ENCODE data around the gene BTNL3. TPM values are rescaled to one million over a fixed set of nuclear protein-coding genes. Genes with fewer than 3 reads are reported as not detected.
A peak's percentile ranks its signal among the peaks of the same experiment; 100 is the strongest.

Gene BTNL3
- polyA plus RNA-seq, 10 donors, result 0.09 TPM; not detected in 9

- no peak for DNase-seq
These were observed 59.3 kb downstream of the BTNL3 start for GRCh38 chr5:181047921-181048320.

GRCh38 chr5:181050016-181050415 lies 61.4 kb downstream of the BTNL3 start:
- no peak for DNase-seq

- DNase-seq, result no peak
These were observed 63.4 kb downstream of the BTNL3 start for GRCh38 chr5:181051841-181052671.

DNA sequence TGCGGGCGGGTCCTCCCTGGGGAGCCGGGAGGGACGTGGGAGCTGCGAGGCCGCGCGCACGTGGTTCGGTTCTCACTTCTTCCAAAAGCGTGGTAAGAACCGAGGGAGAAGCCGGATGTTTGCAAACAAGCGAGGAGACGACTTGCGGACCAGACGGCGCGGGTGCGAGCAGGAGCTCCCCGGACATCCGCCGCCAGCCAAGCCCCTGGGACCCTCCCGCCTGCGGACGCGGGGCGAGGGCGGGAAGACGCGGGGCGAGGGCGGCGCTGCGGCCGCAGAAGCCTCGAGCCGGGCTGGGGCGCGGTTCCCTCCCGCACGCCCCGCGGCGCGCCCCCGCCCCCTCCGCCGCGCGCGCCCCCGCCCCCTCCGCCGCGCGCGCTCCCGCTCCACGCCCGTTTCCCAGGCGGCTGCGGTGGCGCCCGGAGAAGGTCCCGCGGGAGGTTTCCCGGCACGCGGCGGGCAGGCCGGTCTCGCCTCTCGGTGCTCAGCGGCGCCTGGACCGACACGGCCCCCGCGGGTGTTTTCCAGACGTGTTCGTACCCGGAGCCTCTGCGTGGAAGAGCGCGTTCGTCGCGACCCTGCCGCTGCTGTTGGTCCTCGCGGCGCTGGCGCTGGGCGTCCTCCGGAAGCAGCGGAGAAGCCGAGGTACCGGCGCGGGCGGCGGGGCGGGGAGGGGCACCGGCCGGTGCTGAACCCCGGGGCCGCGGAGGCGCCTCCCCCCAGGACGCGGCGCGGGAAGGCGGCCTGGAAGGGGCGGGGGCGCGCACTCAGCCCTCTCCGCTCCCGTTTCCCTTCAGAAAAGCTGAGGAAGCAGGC lies 64.2 kb downstream of the BTNL3 start:
- DNase-seq, result peak in 1 of 3 donors; percentile 44

GRCh38 chr5:181053488-181054121 lies 65.0 kb downstream of the BTNL3 start:
- DNase-seq, result peak in 1 of 3 donors; percentile 39

- no peak for DNase-seq
These were observed 65.5 kb downstream of the BTNL3 start for GRCh38 chr5:181054138-181054537.

DNA sequence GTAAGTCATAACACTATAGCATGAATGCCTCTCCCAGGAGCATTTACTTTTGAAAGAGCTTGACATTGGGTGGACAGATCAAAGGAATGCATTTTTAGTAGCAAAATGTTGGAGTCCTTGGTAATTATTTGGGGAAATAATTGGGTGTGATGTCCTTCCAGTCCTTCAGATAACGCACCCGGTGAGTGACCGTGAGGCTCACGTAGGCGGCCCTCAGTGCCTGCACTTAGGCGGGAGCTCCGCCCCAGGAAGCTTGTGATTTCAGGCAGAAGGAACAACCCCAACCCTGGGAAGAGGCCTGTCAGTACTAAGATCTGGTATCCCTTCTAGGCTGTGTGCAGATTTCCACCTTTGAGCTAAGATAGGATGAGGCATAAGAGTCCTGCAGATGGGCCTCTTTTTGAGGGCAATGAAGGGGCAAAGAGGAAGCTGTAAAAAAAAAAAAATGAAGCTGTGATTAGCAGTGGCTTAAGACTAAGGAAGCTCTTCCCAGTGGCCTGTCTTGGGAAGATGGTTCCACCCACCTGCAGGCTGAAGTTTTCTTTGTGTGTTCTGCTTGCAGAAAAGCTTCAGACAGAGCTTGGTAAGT lies 66.3 kb downstream of the BTNL3 start:
- DNase-seq, result no peak

Other genes with a start within 250 kb of the BTNL3 start
- not detected for gene OR2Y1, start 248.8 kb upstream of the BTNL3 start, polyA plus RNA-seq (ENCODE audit: insufficient read length in 10 of 10)
- 10 to 100 TPM; 65.3 to 98.3 (median 78.1) TPM for gene MGAT1, start 186.0 kb upstream of the BTNL3 start, polyA plus RNA-seq (ENCODE audit: insufficient read length in 10 of 10)
- gene ZFP62, start 127.6 kb upstream of the BTNL3 start, polyA plus RNA-seq (ENCODE audit: insufficient read length in 10 of 10), result 10 to 100 TPM; 19.4 to 34.6 (median 28.4) TPM
- under 1 TPM in 4 of 10 donors, not detected in 6; 0.10 to 0.31 (median 0.16) TPM for gene BTNL8, start 89.7 kb upstream of the BTNL3 start, polyA plus RNA-seq (ENCODE audit: insufficient read length in 10 of 10)
- 10 to 100 TPM in 6 of 10 donors, 1 to 10 TPM in 4; 6.6 to 34.0 (median 10.9) TPM for gene BTNL9, start 51.4 kb downstream of the BTNL3 start, polyA plus RNA-seq (ENCODE audit: insufficient read length in 10 of 10)
- gene OR2V1, start 142.3 kb downstream of the BTNL3 start, polyA plus RNA-seq (ENCODE audit: insufficient read length in 10 of 10), result not detected
- under 1 TPM in 1 of 10 donors, not detected in 9; 0.06 TPM for gene OR2V2, start 158.7 kb downstream of the BTNL3 start, polyA plus RNA-seq (ENCODE audit: insufficient read length in 10 of 10)
- 10 to 100 TPM in 7 of 10 donors, 1 to 10 TPM in 3; 5.8 to 21.7 (median 12.3) TPM for gene TRIM7, start 216.3 kb downstream of the BTNL3 start, polyA plus RNA-seq (ENCODE audit: insufficient read length in 10 of 10)
- 10 to 100 TPM; 14.6 to 20.0 (median 17.3) TPM for gene TRIM41, start 234.4 kb downstream of the BTNL3 start, polyA plus RNA-seq (ENCODE audit: insufficient read length in 10 of 10)

Measured in muscle of back (tissue), 11 donors.